Measurements from ENCODE around the gene SPRR2E.

DNA sequence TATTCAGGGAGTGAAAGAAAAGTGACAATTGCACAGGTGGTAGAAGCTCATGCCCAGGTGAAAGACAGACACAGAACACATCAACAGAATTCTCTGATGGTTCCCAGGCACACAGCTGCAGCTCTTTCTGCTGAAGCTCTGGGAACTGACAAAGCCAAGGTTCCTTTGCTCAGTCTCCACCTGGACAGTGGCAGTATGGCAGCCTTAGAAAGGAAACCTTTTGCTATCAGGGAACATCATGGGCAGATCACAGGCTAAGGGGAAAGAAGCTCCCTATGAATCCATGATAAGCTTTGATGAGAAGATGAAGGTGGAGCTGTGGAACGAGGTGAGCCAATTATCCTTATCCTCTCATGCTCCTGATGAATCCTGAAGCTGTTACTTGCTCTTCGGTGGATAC, 24.1 kb downstream of the SPRR2E start:
- no peak for TF ChIP-seq POLR2A (IDR thresholded peaks at IDR 0.05; ENCODE audit: low read length)
- no peak for TF ChIP-seq GATA1 (IDR thresholded peaks at IDR 0.05; ENCODE audit: low read depth, low read length)
